ENCODE results near the gene RAB22A.

- TF ChIP-seq CTCF (IDR thresholded peaks at IDR 0.05; ENCODE audit: borderline replicate concordance, extremely low read depth, low read length, poor library complexity, severe bottlenecking), result no peak
- no peak for TF ChIP-seq EZH2 (IDR thresholded peaks at IDR 0.05; ENCODE audit: borderline replicate concordance, low read depth, low read length, severe bottlenecking)
Measured at GRCh38 chr20:58340151-58340550, 30.6 kb downstream of the RAB22A start.

All from DND-41 (cell line).